Measurements from ENCODE around the gene NR2E1. TPM values are rescaled to one million over a fixed set of nuclear protein-coding genes. Genes with fewer than 3 reads are reported as not detected.
A peak's percentile ranks its signal among the peaks of the same experiment; 100 is the strongest.

Gene NR2E1
- not detected in 2 replicates for total RNA-seq
- long read RNA-seq = 0 reads

DNA sequence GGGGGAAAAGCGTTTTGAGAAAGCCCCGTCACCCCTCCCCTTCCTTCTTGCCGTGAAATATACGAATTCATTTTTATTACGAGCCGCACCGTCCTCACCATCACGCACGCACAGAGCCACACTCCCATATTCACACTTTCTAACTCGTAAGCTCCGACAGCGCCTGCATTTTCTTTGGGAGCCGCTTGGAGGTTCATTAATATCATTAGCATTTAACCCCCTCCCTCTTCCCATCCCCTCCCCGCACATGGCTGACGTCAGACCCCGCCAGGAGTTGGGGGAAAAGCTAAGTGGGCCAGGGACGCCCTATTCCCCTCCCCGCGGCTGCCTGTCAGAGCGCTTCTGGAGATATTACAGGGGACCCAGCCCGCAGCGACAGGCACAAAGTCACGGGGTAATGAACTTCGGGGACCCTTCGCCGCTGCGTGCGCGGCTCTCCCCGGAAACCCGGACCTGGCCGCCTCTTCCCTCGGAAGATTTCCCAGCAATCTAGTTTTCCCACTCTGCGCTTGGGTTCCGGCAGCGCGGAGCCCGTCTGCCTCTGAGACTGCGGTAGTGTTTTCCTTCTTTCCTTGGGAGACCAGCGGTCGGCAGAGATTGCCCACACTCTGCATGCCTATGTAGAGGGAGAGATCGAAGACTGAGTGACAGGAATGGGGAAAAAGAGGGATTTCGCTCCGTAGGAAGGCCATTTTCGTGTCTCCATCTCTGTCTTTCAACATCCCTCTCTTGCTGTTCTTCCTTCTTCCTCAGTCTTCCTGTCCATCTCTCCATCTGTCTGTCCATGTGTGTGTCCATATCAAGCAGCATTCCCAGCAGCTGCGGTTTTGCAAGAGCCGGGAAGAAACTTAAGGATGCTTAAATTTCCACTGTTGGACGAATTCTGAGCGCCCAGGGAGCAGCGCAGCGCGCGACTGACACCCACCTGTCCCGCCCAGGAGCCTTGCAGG is at the start of gene NR2E1:
NR2E1 (plus strand) TSS at position 309 of the 950 bp plus-strand sequence. CDS start 744 bp downstream, outside the sequence.
- Mint-ChIP-seq H3K27ac (no peak within 1 kb of the TSS), H3K36me3 (ENCODE audit: insufficient read depth) (no peaks in the 10 kb centered on the region), H3K27me3 (peaks cover 92% of the 10 kb centered on the region), H3K9me3 (ENCODE audit: low read depth) (no peaks in the 10 kb centered on the region), H3K4me1 (ENCODE audit: low read depth) (peaks cover 11% of the 10 kb centered on the region), H3K4me3 (ENCODE audit: low read depth) (peak within 1 kb of the TSS; percentile 27)
- DNase-seq (ENCODE audit: low spot score, unreplicated experiment) = no peak
- TF ChIP-seq, protein P1, sequence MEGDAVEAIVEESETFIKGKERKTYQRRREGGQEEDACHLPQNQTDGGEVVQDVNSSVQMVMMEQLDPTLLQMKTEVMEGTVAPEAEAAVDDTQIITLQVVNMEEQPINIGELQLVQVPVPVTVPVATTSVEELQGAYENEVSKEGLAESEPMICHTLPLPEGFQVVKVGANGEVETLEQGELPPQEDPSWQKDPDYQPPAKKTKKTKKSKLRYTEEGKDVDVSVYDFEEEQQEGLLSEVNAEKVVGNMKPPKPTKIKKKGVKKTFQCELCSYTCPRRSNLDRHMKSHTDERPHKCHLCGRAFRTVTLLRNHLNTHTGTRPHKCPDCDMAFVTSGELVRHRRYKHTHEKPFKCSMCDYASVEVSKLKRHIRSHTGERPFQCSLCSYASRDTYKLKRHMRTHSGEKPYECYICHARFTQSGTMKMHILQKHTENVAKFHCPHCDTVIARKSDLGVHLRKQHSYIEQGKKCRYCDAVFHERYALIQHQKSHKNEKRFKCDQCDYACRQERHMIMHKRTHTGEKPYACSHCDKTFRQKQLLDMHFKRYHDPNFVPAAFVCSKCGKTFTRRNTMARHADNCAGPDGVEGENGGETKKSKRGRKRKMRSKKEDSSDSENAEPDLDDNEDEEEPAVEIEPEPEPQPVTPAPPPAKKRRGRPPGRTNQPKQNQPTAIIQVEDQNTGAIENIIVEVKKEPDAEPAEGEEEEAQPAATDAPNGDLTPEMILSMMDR (IDR thresholded peaks at IDR 0.05; ENCODE audit: unreplicated experiment) = peak; percentile 4

DNA sequence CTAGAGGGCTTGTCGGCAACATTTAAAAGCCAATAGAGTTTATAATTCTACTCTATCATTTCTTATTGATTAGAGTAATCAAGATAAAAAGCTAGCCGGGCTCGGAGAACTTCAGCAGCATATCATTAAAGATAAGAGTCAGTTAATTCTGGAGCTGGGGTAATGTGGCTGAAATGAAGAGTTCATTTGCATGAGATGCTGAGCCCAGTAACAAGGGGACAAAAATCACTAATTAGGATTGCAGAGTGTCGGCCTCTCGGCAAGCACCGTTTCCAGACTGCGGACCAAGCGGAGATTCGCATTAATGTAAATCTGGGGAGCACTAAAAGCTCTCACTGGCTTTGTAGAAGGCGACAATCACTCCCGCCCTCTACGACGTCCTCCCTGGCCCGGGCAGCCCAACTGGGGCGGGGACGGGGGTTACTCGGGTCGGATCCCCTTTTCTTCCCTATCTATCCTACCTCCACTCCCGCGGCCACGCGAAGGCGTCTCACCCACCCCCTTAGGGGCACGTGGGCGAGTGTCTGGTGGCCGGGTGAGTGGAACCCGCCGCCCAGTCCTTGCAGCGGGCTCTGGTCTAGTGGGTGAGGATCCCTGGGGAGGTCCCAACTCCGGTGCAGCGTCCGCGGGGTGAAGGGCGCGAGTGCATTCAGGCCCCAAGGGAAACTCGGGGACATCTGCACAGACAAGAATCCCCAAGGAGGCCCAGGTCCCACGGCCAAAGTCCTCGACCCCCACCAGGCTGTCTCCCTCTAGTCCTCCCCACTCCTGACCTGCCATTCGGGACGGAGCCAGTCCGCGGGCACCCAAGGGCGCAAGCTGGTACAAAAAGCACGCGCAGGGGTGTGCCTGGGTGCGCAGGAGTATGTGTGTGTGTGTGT is 49.0 kb upstream of the NR2E1 start:
- peak overlapping the region; percentile 41 for H3K4me3 Mint-ChIP-seq (ENCODE audit: low read depth)
- peaks cover 24% of the 10 kb centered on the region for H3K4me1 Mint-ChIP-seq (ENCODE audit: low read depth)
- TF ChIP-seq, protein P1 (IDR thresholded peaks at IDR 0.05; ENCODE audit: unreplicated experiment) = no peak
- no peak overlapping the region for H3K27ac Mint-ChIP-seq
- no peak for DNase-seq (ENCODE audit: low spot score, unreplicated experiment)
- peaks cover 91% of the 10 kb centered on the region for H3K27me3 Mint-ChIP-seq
- no peaks in the 10 kb centered on the region for H3K36me3 Mint-ChIP-seq (ENCODE audit: insufficient read depth)
- no peaks in the 10 kb centered on the region for H3K9me3 Mint-ChIP-seq (ENCODE audit: low read depth)

DNA sequence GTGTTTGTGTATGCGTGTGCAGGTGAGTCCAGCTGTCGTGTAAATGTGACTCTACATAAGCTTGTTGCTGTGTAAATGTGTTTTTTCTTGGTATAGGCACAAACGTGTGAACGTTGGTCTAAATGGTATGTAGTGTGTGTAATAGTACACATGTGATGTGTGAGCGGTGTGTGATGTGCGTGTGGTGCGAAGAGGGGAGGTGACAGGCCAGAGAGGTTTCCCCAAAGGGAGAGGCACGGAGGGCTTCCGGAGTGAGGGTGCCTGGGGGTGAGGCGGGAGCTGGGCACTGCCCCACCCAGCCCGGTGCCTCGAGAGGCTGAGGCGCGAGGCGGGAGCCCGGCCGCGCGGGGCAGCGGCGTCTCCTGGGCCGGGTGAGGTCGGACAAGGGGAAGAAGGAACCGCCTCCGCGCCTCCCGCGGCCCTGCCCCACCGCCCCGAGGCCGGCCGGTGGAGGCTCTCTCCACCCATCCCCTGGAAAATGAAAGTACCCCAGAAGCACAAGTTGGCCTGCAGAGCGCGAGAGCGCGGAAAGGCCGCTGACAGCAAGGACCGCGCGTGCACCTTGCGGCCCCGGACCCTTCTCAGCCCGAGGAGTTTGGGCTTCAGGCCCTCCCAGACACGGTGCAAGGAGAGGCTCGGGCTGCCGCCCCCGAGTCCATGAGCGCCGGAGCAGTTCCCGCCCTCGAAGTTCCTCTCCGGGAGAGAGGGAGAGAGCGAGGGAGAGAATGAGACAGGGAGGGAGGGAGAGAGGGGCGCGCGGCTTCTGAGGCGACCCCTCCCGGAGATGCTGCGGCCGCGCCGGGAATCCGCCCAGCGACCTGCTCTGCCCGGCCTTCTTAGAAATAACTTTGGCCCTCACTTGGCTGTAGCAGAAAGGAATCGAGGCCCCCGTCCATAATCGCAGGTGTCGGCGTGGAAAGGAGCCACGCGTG is 48.1 kb upstream of the NR2E1 start:
- H3K9me3 Mint-ChIP-seq (ENCODE audit: low read depth) = no peaks in the 10 kb centered on the region
- peak overlapping the region; percentile 47 for H3K4me3 Mint-ChIP-seq (ENCODE audit: low read depth)
- TF ChIP-seq, protein P1 (IDR thresholded peaks at IDR 0.05; ENCODE audit: unreplicated experiment) = no peak
- peaks cover 24% of the 10 kb centered on the region for H3K4me1 Mint-ChIP-seq (ENCODE audit: low read depth)
- H3K27me3 Mint-ChIP-seq = peaks cover 91% of the 10 kb centered on the region
- no peak overlapping the region for H3K27ac Mint-ChIP-seq
- DNase-seq (ENCODE audit: low spot score, unreplicated experiment) = peak; percentile 24
- no peaks in the 10 kb centered on the region for H3K36me3 Mint-ChIP-seq (ENCODE audit: insufficient read depth)

DNA sequence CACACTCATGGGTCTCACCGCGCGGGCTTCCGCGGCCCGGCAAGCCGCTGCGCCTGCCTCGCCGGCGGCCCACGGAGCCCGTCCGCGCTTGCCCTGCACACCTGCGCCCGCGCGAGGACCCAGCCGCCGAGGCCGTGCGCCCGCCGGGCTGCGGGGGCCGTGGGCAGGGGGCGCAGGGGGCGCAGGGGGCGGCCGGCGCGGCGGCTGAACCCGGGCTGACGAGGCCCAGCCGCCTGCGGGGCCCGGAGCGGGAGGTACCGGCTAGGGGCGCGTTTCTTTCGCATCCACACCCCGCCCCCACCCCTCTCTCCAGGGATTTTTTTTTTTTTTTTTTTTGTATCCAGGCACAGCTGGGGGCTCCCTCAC is 47.5 kb upstream of the NR2E1 start:
- peaks cover 24% of the 10 kb centered on the region for H3K4me1 Mint-ChIP-seq (ENCODE audit: low read depth)
- DNase-seq (ENCODE audit: low spot score, unreplicated experiment) = no peak
- no peaks in the 10 kb centered on the region for H3K36me3 Mint-ChIP-seq (ENCODE audit: insufficient read depth)
- no peak overlapping the region for H3K27ac Mint-ChIP-seq
- H3K4me3 Mint-ChIP-seq (ENCODE audit: low read depth) = no peak overlapping the region
- H3K9me3 Mint-ChIP-seq (ENCODE audit: low read depth) = no peaks in the 10 kb centered on the region
- TF ChIP-seq, protein P1 (IDR thresholded peaks at IDR 0.05; ENCODE audit: unreplicated experiment) = no peak
- H3K27me3 Mint-ChIP-seq = peaks cover 91% of the 10 kb centered on the region
